ENCODE data around the gene CACNB1. TPM values are rescaled to one million over a fixed set of nuclear protein-coding genes. Genes with fewer than 3 reads are reported as not detected.
A peak's percentile ranks its signal among the peaks of the same experiment; 100 is the strongest.

The CACNB1 gene
- polyA plus RNA-seq, 1 of the 3 experiments (the other 2 are of a cell fraction), result 7.4 TPM

DNA sequence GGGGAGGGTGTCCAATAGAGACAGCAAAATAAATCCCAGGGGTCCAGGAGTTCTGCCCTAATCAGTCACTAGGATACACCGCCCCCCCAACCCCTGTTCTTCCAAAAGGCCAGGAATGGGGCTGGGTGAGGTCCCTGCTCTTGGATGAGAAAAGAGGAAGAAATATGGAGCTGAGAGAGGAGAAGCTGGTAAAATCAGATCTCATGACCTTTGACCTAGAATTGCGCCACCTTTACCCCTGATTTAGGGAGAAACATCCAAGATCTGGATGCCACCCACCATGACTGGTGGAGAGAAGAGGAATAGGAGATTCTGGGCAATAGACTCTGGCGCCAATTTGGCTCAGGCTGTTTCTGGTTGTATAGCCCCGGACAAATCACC is 707 bp upstream of the CACNB1 start (continued):
- TF ChIP-seq SMC3 (IDR thresholded peaks at IDR 0.05; ENCODE audit: low read depth, low read length), result no peak
- TF ChIP-seq SIN3A (IDR thresholded peaks at IDR 0.05; ENCODE audit: borderline replicate concordance, low read depth, low read length), result no peak
- TF ChIP-seq, protein P1, sequence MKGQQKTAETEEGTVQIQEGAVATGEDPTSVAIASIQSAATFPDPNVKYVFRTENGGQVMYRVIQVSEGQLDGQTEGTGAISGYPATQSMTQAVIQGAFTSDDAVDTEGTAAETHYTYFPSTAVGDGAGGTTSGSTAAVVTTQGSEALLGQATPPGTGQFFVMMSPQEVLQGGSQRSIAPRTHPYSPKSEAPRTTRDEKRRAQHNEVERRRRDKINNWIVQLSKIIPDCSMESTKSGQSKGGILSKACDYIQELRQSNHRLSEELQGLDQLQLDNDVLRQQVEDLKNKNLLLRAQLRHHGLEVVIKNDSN (IDR thresholded peaks at IDR 0.05; ENCODE audit: borderline replicate concordance, low read depth), result no peak
- TF ChIP-seq RAD21 (IDR thresholded peaks at IDR 0.05; ENCODE audit: low read length), result no peak
- no peak for TF ChIP-seq RXRA (IDR thresholded peaks at IDR 0.05; ENCODE audit: borderline replicate concordance, low read depth)

DNA sequence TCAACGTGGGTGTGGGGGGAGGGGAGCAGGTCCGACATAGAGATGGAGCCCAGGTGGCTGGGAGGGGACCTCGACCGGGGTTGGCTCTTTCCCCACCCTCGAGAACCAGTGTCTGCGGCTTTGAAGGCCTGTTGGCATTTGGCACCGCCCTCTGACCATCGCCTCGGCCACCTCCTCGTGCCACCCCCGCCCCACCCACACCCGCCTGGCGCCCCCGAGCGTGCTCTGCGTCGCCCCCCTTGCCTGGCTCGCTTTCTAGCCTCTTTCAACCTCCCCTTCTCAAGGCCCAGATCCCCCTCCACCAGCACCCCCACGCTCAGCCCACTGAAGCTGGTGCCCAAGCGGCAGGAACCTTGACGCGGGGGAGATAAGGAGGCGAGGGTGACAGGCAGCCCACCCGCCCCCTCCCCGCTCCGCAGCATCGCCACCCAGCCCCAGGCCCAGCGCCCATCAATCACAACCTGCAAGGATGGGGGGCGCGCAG is 619 bp downstream of the CACNB1 start:
- peaks cover 51% of the 10 kb centered on the region for H3K79me2 ChIP-seq (ENCODE audit: insufficient read depth)
- peak overlapping the region; percentile 80 for H3K9ac ChIP-seq
- peak overlapping the region; percentile 38 to 82; a peak in 3 of 4 replicates for H3K27ac ChIP-seq (ENCODE audit: low read depth in 2 of 2, low read length in 1 of 2)

DNA sequence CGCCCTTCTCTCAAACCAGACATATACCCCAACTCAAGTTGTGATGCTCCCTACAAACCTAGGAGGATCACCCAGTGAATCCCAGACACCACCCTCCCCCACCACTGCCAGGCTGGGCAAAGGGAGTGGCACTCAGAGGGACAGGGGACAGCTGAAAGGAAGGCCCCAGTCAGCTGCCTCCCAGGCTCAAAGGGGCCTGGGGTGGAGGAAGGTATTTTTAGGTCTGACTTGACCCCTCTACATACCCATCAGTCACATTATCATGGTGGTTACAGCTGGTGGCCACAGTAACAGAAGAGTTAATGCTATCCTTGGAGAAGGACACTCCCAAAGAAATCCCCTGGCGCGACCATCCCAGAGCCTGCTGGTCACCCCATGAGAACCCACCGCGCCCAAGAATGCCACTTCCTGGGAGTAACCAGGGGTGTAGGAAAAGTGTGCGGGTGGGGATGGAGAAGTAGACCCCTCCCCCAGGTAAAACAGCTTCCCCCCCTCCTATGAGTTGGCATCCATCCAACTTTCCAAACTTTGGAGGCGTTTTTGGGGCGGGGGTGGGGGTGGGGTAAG is 1.1 kb downstream of the CACNB1 start:
- POLR2A ChIA-PET, result interaction anchor here (0.6 to 1.5 kb wide), 3 partner anchors 9 to 43 kb away, joined by 3 to 5 read pairs (median 4); no protein-coding TSS in a partner anchor
- Histone ChIP-seq H3F3A (replicated peaks; ENCODE audit: insufficient read depth) (peaks cover 16% of the 10 kb centered on the region), H4K20me1 (ENCODE audit: insufficient read depth) (0 out of 2 replicates have a peak, but pooled peaks cover 5% of the 10 kb centered on the region), H3K27ac (ENCODE audit: low read depth in 2 of 2, low read length in 1 of 2) (peak overlapping the region in 1 of 2 experiments; percentile 56; a peak in 1 of 4 replicates), H3K4me2 (peak overlapping the region; percentile 95), H2AFZ (ENCODE audit: low read depth) (no peak overlapping the region), H3K9me2 (no peaks in the 10 kb centered on the region), H3K9ac (peak overlapping the region; percentile 54), H3K36me3 (replicated peaks in 1 of 2; ENCODE audit: control insufficient read depth in 1 of 2, insufficient read depth in 2 of 2, low read length in 1 of 2) (peaks cover 7 to 11% of the 10 kb centered on the region in 2 experiments), H3K4me1 (ENCODE audit: control insufficient read depth in 1 of 2, insufficient read depth in 2 of 2, low read depth in 1 of 2, low read length in 1 of 2) (peaks cover 19 to 39% of the 10 kb centered on the region in 2 experiments; a peak in 2 of 4 replicates), H3K79me2 (ENCODE audit: insufficient read depth) (peaks cover 46% of the 10 kb centered on the region), H3K27me3 (ENCODE audit: insufficient read depth) (no peaks in the 10 kb centered on the region), H3K4me3 (ENCODE audit: low read depth in 2 of 2, low read length in 1 of 2) (peak overlapping the region; percentile 63 to 76), H3K9me3 (no peaks in the 10 kb centered on the region)
- 75% methylated on average over 6 of the region's 8 CpGs for WGBS (ENCODE audit: low lambda C conversion rate)
- DNase-seq, result no peak
- CTCF ChIA-PET, result interaction anchor here (1.0 to 29.0 kb wide), 6 partner anchors 11 to 213 kb away, joined by 4 to 781 read pairs (median 6); no protein-coding TSS in a partner anchor
- TF ChIP-seq NFIC (IDR thresholded peaks at IDR 0.05; ENCODE audit: borderline replicate concordance), result peak; percentile 57; the same call in 1 of the 2 replicates
- TF ChIP-seq, protein P2, sequence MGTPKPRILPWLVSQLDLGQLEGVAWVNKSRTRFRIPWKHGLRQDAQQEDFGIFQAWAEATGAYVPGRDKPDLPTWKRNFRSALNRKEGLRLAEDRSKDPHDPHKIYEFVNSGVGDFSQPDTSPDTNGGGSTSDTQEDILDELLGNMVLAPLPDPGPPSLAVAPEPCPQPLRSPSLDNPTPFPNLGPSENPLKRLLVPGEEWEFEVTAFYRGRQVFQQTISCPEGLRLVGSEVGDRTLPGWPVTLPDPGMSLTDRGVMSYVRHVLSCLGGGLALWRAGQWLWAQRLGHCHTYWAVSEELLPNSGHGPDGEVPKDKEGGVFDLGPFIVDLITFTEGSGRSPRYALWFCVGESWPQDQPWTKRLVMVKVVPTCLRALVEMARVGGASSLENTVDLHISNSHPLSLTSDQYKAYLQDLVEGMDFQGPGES (IDR thresholded peaks at IDR 0.05; ENCODE audit: low read depth, low read length), result no peak

More for the DNA sequence above, 619 bp downstream of the CACNB1 start:
- Histone ChIP-seq H3K4me2 (peak overlapping the region; percentile 95), H3K27me3 (ENCODE audit: insufficient read depth) (no peaks in the 10 kb centered on the region), H2AFZ (ENCODE audit: low read depth) (peak overlapping the region; percentile 77), H4K20me1 (ENCODE audit: insufficient read depth) (peaks cover 10% of the 10 kb centered on the region), H3K4me3 (ENCODE audit: low read depth in 2 of 2, low read length in 1 of 2) (peak overlapping the region; percentile 63 to 76), H3K9me2 (no peaks in the 10 kb centered on the region), H3K36me3 (replicated peaks in 1 of 2; ENCODE audit: control insufficient read depth in 1 of 2, insufficient read depth in 2 of 2, low read length in 1 of 2) (peaks cover 6 to 17% of the 10 kb centered on the region in 2 experiments), H3K9me3 (no peaks in the 10 kb centered on the region), H3F3A (replicated peaks; ENCODE audit: insufficient read depth) (peaks cover 21% of the 10 kb centered on the region), H3K4me1 (ENCODE audit: control insufficient read depth in 1 of 2, insufficient read depth in 2 of 2, low read depth in 1 of 2, low read length in 1 of 2) (peaks cover 23 to 42% of the 10 kb centered on the region in 2 experiments; a peak in 2 of 4 replicates)
- WGBS (ENCODE audit: low lambda C conversion rate), result 3% methylated on average over 14 of the region's 30 CpGs
- CTCF ChIA-PET, result interaction anchor here (0.7 to 29.0 kb wide), 6 partner anchors 12 to 213 kb away, joined by 3 to 781 read pairs (median 4); no protein-coding TSS in a partner anchor
- peak; percentile 89 for DNase-seq
- TF ChIP-seq MXI1 (IDR thresholded peaks at IDR 0.05; ENCODE audit: low read depth, low read length) (peak; percentile 55), FOXM1 (IDR thresholded peaks at IDR 0.05; ENCODE audit: low read depth) (no peak)
- TF ChIP-seq, protein P3, sequence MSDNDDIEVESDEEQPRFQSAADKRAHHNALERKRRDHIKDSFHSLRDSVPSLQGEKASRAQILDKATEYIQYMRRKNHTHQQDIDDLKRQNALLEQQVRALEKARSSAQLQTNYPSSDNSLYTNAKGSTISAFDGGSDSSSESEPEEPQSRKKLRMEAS (IDR thresholded peaks at IDR 0.05; ENCODE audit: low read depth), result peak; percentile 35; the same call in 1 of the 2 replicates
- POLR2A ChIA-PET, result interaction anchor here (0.6 to 1.0 kb wide), 2 partner anchors 9 to 44 kb away, joined by 3 to 4 read pairs; no protein-coding TSS in a partner anchor
